HL-60/S4 treated with phorbol 12-myristate 13-acetate at 8.2 ng/mL for 4 days and 3 days (cell line): ENCODE data around the gene INPP5J.
"Not testable (repeated sequence)": the region's sequence is repeated elsewhere in the genome, so short reads cannot be mapped to it uniquely, and the experiment has no call there.

ENCODE experiments used
- in situ Hi-C: fragments of 300-500 bp; cut with MboI; formaldehyde crosslinking; loops from 2 replicates; pipeline ENCODE4 v1.15.0; 2022; ENCODE audit warnings: low sequenced_read_pairs

INPP5J gene

DNA sequence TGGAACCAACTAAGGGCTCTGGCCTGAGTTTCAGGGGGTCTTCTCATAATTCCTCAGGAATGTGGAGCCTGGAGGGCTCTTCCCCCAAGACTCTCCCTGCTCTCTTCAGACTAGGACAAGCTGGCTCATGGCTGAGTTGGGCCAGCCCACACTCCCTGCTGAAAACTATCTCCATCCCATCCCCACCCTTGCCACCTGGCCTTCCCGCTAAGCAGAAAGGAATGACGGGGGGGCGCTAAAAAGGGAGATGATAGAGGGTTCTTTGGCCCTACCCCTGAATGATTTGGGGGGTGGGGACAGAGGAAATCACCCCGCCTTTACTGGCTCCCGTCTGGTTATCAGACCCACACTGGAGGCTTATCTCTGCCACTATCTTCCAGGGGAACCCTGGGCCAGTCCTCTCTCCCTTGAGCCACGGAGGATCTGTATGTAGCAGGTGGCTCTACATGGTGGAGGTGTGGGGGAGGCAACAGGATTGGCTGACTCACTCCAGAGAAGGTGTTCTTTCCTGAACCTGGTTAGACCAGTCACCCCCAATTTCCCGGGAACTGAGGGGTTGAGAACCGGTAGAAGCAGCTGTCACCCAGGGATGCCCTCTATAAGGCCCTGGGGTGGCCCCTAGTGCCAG is 35.9 kb upstream of the INPP5J start:
- in situ Hi-C loops, result no loop called here

GRCh38 chr22:31087744-31088215 is 35.0 kb upstream of the INPP5J start:
- in situ Hi-C loops, result no loop called here

- in situ Hi-C loops, result no loop called here
Measured at GRCh38 chr22:31088233-31088986, 34.4 kb upstream of the INPP5J start.

DNA sequence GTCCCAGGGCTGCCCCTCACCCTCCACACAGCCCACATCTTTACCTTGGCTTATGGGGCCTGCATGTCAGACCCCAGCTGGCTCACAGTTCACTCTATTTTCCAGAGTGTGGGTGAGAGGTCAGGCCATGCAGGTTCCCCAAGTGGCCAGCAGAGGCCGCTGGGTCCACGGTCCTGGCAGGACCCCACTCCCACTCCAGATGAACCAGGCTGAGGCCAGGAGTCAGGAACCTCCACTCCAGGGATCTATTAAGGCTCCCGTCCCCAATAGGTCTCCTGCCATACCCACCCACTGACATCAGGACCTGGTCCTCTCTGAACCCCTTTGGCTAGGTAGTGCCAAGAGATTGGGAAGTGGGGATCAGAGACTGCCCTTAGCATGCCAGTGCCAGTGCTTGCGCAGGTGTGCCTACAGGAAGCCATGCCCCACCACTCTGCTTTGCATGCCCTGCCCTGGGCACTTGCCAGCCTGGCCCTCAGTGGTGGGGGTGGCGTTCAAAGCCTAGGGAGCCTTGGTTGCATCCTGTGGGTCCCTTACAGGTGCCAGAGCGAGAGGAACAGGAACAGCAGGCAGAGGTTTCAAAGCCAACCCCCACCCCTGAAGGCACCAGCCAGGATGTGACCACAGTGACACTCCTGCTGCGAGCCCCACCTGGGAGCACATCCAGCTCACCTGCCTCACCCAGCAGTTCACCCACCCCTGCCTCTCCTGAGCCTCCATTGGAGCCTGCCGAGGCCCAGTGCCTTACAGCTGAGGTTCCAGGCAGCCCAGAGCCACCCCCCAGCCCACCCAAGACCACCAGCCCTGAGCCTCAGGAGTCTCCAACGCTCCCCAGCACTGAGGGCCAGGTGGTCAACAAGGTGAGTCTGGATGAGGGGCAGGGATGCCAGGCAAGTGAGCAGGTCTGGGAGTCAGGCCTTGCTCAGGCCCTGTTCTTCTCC is 33.3 kb upstream of the INPP5J start:
- in situ Hi-C loops, result no loop called here

DNA sequence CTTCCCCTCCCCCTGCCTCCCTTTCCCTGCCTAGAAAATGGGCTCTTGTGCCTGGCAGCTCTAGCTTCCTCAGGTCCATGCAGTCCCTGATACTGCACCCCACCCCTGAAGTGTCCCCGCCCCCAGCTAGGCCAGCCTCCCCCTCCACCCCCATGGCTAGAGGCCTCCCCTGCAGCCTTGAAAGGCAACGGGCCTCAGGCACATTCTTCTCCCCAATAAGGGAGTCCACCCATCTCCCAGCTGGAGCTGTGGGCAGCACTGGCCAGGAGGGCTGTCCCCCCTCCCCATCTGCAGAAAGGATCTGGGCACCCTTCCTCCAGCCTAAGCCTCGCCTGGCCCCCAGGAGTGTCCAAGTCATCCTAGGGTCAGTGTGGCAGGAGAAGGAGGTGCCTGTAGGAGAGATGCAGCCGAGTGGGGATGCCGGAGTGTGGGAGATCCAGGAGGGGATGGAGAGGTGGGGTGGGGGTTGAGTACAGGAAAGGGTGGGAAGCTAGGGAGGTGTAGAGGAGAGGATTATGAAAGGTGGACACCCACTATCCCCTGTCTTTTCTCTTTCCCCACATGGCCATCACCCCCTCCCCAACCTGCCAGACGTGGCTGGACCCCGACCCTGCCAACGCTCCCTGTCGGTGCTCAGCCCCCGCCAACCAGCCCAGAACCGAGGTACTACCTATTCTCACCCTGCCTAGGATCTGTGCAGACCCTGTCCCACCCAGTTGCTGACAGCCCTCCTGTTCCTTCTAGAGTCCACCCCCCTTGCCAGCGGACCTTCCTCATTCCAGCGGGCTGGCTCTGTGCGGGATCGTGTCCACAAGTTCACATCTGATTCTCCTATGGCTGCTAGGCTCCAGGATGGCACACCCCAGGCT is 32.3 kb upstream of the INPP5J start:
- in situ Hi-C loops, result no loop called here

DNA sequence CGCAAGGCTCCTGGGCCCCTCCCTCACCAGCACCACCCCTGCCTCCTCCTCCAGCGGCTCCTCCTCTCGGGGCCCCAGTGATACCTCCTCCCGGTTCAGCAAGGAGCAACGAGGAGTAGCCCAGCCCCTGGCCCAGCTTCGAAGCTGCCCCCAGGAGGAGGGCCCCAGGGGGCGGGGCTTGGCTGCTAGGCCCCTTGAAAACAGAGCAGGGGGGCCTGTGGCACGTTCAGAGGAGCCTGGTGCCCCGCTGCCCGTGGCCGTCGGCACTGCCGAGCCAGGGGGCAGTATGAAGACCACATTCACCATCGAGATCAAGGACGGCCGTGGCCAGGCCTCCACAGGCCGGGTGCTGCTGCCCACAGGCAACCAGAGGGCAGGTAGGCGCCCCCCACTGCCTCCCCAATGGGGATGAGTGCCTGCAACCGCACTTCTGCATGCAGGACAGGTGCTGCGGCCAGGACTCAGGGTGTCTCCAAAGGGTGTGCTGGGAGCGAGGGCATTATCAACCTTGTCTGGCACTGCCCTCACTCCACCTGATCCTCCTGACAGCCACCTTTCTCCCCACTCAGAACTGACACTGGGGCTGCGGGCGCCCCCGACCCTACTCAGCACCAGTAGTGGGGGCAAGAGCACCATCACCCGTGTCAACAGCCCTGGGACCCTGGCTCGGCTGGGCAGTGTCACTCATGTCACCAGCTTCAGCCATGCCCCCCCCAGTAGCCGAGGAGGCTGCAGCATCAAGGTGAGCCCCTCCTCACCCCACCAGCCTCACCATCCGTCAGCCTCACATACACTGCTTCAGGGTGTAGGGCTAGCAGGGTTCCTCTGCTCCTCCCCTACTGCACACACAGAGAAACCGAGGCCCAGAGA is 31.4 kb upstream of the INPP5J start:
- in situ Hi-C loops, result no loop called here

DNA sequence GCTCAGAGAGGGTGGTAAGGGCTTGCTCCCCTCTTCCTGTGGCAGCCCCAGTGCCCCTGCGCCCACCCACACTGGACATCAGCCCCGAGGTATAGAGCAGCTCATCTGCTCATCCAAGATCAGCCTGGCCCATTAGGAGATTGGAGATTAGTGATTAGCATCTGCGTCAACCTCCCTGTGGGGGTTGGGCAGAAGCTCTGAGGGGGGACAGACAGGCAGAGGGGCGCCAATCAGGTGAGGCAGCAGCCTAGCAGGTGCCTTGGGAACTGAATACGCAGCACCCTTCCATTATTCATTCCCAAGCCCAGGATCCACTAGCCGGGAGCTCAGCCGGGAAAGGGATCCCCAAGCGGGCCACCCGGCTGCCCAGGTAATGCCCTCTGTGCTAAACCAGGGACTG is 30.6 kb upstream of the INPP5J start:
- in situ Hi-C loops, result no loop called here

DNA sequence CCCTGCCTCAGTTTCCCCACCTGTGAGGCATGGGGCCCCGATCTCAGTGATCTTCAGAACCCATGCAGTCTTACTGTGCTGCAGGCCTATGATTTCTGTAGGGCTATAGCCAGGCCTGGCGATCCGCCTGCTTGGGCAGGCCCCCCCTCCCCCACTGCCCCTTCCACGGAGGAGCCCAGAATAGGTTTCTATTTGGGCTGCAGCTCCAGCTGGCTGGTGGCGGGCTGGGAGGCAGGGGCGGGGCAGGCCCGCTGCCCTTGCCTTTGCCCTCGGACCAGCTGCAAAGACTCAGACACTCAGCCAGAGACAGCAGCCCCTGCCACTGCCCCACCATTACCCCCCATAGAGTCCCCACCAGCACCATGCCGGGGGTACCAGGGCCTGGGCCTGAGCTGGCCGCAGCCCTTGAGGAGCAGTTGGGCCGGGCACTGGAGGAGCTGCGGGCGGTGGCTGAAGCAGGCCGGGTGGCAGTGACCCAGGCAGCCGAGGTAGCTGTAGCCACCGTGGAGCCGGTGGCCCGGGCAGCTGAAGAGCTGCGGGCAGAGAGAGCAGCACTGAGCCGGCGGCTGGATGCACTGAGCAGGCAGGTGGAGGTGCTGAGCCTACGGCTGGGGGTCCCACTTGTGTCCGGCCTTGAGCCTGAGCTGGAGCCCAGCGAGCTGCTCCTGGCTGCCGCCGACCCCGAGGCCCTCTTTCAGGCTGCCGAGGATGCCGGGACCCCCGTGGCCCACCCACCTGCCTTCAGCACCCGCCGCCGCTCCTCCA is 29.5 kb upstream of the INPP5J start:
- in situ Hi-C loops, result no loop called here

GRCh38 chr22:31094021-31094551 is 28.7 kb upstream of the INPP5J start:
- in situ Hi-C loops, result no loop called here

DNA sequence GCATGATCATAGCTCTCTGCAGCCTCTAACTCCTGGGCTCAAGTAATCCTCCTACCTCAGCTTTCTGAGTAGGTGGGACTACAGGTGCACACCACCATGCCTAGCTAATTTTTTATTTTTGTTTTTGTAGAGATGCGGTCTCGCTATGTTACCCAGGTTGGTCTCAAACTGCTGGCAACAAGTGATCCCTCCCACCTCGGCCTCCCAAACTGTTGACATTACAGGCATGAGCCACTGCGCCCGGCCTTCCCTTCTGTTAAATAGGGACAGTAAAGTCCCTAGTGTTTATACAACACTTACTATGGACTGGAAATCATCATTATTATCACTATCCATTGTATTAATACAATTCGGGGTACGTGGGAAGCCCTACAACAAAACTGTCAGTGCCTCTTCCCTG is 28.0 kb upstream of the INPP5J start:
- in situ Hi-C loops, result no loop called here

DNA sequence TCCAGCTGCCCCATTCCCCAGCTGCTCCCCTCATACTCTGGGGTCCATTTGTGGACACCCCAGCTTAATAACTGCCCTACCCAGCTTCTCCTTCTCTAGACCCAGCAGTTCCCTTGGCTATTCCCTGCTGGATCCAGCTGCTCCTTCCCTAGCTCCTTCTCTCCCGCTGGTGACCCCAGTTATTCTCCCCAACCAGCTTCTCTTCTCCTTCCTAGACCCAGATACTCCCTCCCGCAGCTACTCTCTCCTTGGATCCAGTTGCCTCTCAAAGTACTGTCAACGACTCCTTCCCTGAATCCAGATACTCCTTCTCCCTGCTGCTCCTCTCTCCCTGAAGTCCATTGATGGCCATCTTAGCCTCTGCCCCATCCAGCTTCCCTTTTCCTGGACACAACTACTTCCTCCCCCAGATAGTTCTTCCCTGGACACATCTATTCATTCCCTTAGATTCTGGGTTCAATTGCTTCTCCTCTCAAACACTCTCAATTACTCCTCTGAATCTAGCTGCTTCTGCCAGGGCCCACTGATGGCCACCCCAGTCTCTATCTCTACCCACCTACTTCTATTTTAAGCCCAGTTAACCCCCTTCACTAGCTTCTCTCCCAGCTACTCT is 27.0 kb upstream of the INPP5J start:
- in situ Hi-C loops, result no loop called here

- in situ Hi-C loops, result no loop called here
Measured at GRCh38 chr22:31096657-31097279, 26.0 kb upstream of the INPP5J start.

- in situ Hi-C loops, result not testable (repeated sequence)
Measured at GRCh38 chr22:31097539-31097938, 25.2 kb upstream of the INPP5J start.

DNA sequence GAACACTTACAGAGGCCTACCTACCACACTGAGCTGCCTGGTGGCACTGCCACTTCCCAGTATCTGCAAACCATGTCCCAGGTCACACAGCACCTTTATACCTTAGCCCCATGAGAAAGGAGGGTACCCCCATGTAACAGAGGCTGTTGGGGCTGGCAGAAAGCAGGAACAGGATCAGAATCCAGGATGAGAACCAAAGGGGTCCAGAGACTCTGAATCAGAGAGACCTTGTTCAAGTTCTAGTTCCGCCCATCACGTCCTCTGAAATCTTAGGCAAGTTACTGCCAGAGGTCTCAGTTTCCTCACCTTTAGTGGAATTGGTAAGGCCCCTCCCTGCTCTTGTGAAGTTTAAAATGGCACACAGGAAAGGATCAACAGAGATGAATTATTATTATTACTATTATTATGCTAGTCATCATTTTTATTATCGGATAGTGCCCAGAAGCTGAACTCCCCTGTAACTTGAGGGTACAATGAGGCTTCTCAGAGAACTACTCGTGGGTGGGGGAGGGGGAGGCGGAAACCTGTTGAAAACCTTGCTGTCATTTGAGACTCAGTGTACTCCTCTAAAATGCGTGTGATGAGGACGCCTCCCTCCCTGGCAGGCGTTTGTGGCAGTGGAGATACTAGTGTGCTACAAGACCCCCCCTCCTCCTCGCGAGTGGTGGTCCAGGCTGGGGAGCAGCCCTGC is 24.7 kb upstream of the INPP5J start:
- in situ Hi-C loops, result no loop called here

GRCh38 chr22:31098632-31099110 is 24.1 kb upstream of the INPP5J start:
- in situ Hi-C loops, result no loop called here

GRCh38 chr22:31099386-31099785 is 23.4 kb upstream of the INPP5J start:
- in situ Hi-C loops, result no loop called here
